Activated naive CD4-positive, alpha-beta T cell treated with anti-CD3 and anti-CD28 coated beads, Interleukin-2, amount 50 U/mL, for 24 hours (primary cell): ENCODE measurements around the gene CNTNAP2.

Source experiments
- H3K27ac Mint-ChIP-seq: one replicate; pipeline ENCODE4 v1.8.0; 2021; ENCODE audit warnings: mild to moderate bottlenecking, mixed read lengths
- H3K27me3 Mint-ChIP-seq: one replicate; pipeline ENCODE4 v1.8.0; 2021; ENCODE audit warnings: mixed read lengths
- H3K36me3 Mint-ChIP-seq: one replicate; pipeline ENCODE4 v1.8.0; 2021; ENCODE audit warnings: mixed read lengths
- H3K4me1 Mint-ChIP-seq: one replicate; pipeline ENCODE4 v1.8.0; 2021; ENCODE audit warnings: mixed read lengths
- H3K4me3 Mint-ChIP-seq: one replicate; pipeline ENCODE4 v1.8.0; 2021; ENCODE audit warnings: mild to moderate bottlenecking, mixed read lengths
- H3K9me3 Mint-ChIP-seq: one replicate; pipeline ENCODE4 v1.8.0; 2021; ENCODE audit warnings: mixed read lengths

The CNTNAP2 gene

GRCh38 chr7:146116521-146117222 lies at the start of gene CNTNAP2:
Gene CNTNAP2 (plus strand): TSS chr7:146116801. CDS start chr7:146116877, 76 bp downstream.
- Mint-ChIP-seq H3K4me3 (peak within 1 kb of the TSS; percentile 63), H3K36me3 (no peaks in the 10 kb centered on the region), H3K27ac (no peak within 1 kb of the TSS), H3K4me1 (peaks cover 15% of the 10 kb centered on the region), H3K9me3 (peaks cover 6% of the 10 kb centered on the region), H3K27me3 (peaks cover 26% of the 10 kb centered on the region)

GRCh38 chr7:146067880-146068279 lies 48.7 kb upstream of the CNTNAP2 start:
- no peaks in the 10 kb centered on the region for H3K27me3 Mint-ChIP-seq
- H3K4me3 Mint-ChIP-seq: no peak overlapping the region
- H3K27ac Mint-ChIP-seq: no peak overlapping the region
- peaks cover 5% of the 10 kb centered on the region for H3K9me3 Mint-ChIP-seq
- H3K36me3 Mint-ChIP-seq: no peaks in the 10 kb centered on the region
- no peaks in the 10 kb centered on the region for H3K4me1 Mint-ChIP-seq

DNA sequence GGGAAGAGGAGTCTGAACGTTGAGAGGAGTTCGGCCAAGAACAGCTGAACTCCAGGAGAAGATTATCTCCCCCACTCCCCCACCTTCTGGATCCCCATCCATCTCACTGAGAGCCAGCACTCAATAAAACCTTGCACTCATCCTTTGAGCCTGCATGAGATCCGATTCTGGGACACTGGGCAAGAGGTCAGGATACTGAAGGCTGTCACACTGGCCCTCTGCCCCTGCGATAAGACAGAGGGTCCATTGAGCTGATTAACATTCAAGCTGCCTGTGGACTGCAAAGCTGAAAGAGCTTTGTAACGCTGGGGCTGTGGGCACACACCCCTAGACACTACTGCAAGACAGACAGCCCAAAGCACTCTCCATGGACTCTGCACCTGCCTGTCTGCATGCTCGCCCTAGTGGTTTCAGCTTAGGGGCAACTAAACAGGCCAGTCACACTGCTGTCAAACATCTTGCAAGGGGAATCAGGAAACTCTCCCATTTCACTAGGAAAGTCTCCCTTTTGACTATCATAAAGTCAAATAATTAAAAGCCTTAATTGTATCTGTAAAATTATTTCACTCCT lies 42.3 kb upstream of the CNTNAP2 start:
- Mint-ChIP-seq H3K9me3 (peaks cover 5% of the 10 kb centered on the region), H3K4me1 (no peaks in the 10 kb centered on the region), H3K4me3 (no peak overlapping the region), H3K27me3 (no peaks in the 10 kb centered on the region), H3K36me3 (no peaks in the 10 kb centered on the region), H3K27ac (no peak overlapping the region)

DNA sequence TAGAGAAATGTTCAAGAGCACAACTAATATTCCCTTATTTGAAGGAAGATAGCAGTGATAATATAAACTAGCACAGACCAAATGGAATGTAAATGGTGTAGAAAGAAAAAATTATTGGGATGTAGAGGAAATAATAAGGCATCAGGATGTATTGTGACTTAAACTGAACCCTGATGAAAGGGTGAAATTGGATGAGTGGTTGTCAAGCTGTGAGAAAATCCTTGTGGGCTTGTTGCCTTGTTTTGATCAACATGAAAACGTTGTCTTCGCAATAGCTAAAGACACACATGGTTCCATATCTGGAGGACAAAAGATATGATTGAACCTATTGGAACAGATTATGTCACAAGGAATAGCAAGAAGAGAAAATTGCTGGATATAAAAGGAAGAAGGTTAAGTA lies 40.3 kb upstream of the CNTNAP2 start:
- no peaks in the 10 kb centered on the region for H3K36me3 Mint-ChIP-seq
- H3K27ac Mint-ChIP-seq: no peak overlapping the region
- no peaks in the 10 kb centered on the region for H3K4me1 Mint-ChIP-seq
- H3K9me3 Mint-ChIP-seq: peaks cover under 1% of the 10 kb centered on the region
- H3K27me3 Mint-ChIP-seq: no peaks in the 10 kb centered on the region
- H3K4me3 Mint-ChIP-seq: no peak overlapping the region

GRCh38 chr7:146084086-146084485 lies 32.5 kb upstream of the CNTNAP2 start:
- no peaks in the 10 kb centered on the region for H3K9me3 Mint-ChIP-seq
- no peaks in the 10 kb centered on the region for H3K4me1 Mint-ChIP-seq
- H3K27ac Mint-ChIP-seq: no peak overlapping the region
- H3K4me3 Mint-ChIP-seq: no peak overlapping the region
- no peaks in the 10 kb centered on the region for H3K27me3 Mint-ChIP-seq
- no peaks in the 10 kb centered on the region for H3K36me3 Mint-ChIP-seq

- no peak overlapping the region for H3K27ac Mint-ChIP-seq
These were observed 26.5 kb upstream of the CNTNAP2 start for GRCh38 chr7:146090023-146090645.

GRCh38 chr7:146094356-146094755 lies 22.2 kb upstream of the CNTNAP2 start:
- Mint-ChIP-seq H3K4me3 (no peak overlapping the region), H3K27me3 (no peaks in the 10 kb centered on the region), H3K27ac (no peak overlapping the region)

More at GRCh38 chr7:146090023-146090645, 26.5 kb upstream of the CNTNAP2 start:
- no peaks in the 10 kb centered on the region for H3K27me3 Mint-ChIP-seq
- H3K4me1 Mint-ChIP-seq: no peaks in the 10 kb centered on the region
- no peaks in the 10 kb centered on the region for H3K36me3 Mint-ChIP-seq
- H3K9me3 Mint-ChIP-seq: no peaks in the 10 kb centered on the region
- H3K4me3 Mint-ChIP-seq: no peak overlapping the region

GRCh38 chr7:146096994-146097393 lies 19.6 kb upstream of the CNTNAP2 start:
- Mint-ChIP-seq H3K9me3 (no peaks in the 10 kb centered on the region), H3K27ac (no peak overlapping the region), H3K4me1 (no peaks in the 10 kb centered on the region), H3K36me3 (no peaks in the 10 kb centered on the region), H3K4me3 (no peak overlapping the region), H3K27me3 (no peaks in the 10 kb centered on the region)

More at GRCh38 chr7:146094356-146094755, 22.2 kb upstream of the CNTNAP2 start:
- H3K9me3 Mint-ChIP-seq: no peaks in the 10 kb centered on the region
- H3K36me3 Mint-ChIP-seq: no peaks in the 10 kb centered on the region
- no peaks in the 10 kb centered on the region for H3K4me1 Mint-ChIP-seq

- H3K27me3 Mint-ChIP-seq: no peaks in the 10 kb centered on the region
- no peak overlapping the region for H3K27ac Mint-ChIP-seq
- peaks cover 16% of the 10 kb centered on the region for H3K9me3 Mint-ChIP-seq
- no peaks in the 10 kb centered on the region for H3K4me1 Mint-ChIP-seq
- H3K36me3 Mint-ChIP-seq: no peaks in the 10 kb centered on the region
- H3K4me3 Mint-ChIP-seq: no peak overlapping the region
These were observed 10.3 kb upstream of the CNTNAP2 start for GRCh38 chr7:146106319-146106718.

GRCh38 chr7:146112755-146113154 lies 3.8 kb upstream of the CNTNAP2 start:
- Mint-ChIP-seq H3K27me3 (peaks cover 25% of the 10 kb centered on the region), H3K36me3 (no peaks in the 10 kb centered on the region), H3K27ac (no peak overlapping the region), H3K4me1 (peaks cover 14% of the 10 kb centered on the region), H3K4me3 (no peak overlapping the region), H3K9me3 (peaks cover 15% of the 10 kb centered on the region)

DNA sequence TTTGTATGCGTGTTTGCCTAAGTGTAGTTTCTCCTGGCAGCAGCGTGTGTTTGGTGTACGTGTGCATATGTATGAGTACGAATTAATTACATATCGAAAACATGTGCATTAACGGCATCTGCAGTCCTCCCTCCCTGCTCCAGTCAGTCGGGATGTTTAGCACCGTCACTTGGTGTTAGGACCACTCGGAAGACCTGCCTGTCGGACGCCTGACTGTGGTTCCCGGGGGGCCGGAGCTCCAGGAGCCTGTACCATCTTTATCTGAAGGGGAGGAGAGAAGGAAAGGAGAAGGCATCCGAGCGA lies 1.1 kb upstream of the CNTNAP2 start:
- Mint-ChIP-seq H3K27ac (no peak overlapping the region), H3K27me3 (peaks cover 26% of the 10 kb centered on the region), H3K9me3 (peaks cover 9% of the 10 kb centered on the region), H3K36me3 (no peaks in the 10 kb centered on the region), H3K4me1 (peaks cover 15% of the 10 kb centered on the region), H3K4me3 (peak overlapping the region; percentile 63)

DNA sequence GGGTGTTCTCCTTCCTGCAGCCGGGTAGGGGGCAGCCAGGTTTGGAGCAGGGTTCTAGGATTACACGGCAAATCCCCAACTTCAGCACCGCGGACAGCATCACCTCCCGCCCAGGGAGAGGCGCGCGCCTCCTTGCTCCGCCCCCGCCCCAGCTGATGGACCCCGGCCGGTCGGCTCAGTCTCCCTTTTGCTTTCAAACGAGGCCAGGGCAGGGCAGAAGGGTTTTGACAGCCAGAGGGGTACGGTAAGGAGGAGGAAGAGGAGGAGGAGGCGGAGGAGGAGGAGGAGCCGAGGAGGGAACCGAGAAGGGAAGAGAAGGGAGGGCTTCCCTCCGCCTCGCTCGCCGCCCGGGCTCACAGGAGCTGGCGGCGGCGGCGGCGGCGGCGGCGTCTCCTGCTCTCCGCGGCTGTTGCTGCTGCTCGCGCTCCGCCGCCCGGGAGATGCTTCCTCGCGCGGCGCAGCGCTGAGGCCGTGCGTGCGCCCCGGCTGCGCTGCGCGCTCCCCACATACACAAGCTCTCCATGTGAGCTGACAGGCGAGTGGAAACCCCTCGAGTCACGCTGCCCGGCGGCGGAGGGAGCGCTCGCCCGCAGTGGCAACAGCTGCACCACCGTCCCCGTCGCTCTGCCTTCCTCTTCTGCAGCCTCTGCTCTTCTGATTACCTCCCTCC lies 615 bp upstream of the CNTNAP2 start:
- Mint-ChIP-seq H3K27me3 (peaks cover 26% of the 10 kb centered on the region), H3K4me1 (peaks cover 15% of the 10 kb centered on the region), H3K9me3 (peaks cover 6% of the 10 kb centered on the region), H3K36me3 (no peaks in the 10 kb centered on the region), H3K27ac (no peak overlapping the region), H3K4me3 (peak overlapping the region; percentile 63)

DNA sequence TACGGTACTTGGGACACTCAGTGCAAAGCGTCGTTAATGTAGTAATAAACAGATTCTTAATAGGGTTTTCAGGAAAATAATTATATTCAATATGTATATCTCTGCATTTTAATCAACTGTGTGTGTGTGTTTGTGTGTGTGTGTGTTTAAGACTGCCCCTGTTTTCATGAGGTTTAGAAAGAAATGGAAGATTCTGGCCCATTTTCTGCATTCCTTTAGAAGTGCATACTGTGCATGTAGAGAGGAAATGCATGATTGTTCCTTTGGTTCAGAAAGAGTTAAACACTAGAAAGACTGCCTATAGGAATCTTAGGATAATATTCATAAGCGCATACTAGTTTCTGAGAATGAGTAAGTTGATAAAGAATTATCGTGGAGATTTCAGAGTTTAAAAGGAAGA lies 975 bp downstream of the CNTNAP2 start:
- Mint-ChIP-seq H3K9me3 (peaks cover 6% of the 10 kb centered on the region), H3K27ac (no peak overlapping the region), H3K4me1 (peaks cover 15% of the 10 kb centered on the region), H3K4me3 (no peak overlapping the region), H3K27me3 (peaks cover 26% of the 10 kb centered on the region), H3K36me3 (no peaks in the 10 kb centered on the region)

DNA sequence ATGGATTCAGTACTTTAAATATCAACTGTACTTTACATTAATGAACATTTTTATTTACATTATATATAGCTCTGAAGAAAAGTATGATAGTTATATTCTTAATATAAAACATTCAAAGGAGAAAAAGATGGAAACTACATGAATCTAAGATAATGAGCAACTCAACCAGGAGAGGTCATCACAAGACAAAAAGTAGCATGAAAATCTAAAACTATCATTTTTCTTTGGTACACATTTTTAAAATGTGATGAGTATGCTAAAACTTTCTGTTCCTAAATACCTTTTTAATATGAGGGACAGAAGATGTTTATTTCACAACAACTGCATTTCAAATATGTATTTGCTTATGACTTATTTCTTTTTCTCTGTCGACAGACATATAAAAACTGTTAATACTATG lies 2.4 kb downstream of the CNTNAP2 start:
- Mint-ChIP-seq H3K4me1 (peaks cover 15% of the 10 kb centered on the region), H3K4me3 (no peak overlapping the region), H3K36me3 (no peaks in the 10 kb centered on the region), H3K27me3 (peaks cover 26% of the 10 kb centered on the region), H3K27ac (no peak overlapping the region), H3K9me3 (peaks cover 6% of the 10 kb centered on the region)

DNA sequence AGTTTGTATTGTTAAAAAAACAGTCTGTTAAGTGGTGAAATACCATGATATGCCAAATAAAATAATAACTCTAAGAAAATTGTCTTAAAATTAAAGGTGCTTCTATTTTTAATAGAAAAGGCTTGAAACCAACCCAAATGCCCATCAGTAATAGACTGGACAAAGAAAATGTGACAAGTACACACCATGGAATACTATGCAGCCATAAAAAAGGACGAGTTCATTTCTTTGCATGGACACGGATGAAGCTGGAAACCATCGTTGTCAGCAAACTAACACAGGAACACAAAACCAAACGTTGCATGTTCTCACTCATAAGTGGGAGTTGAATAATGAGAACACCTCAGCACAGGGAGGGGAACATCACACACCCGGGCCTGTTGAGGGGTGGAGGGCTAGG lies 7.1 kb downstream of the CNTNAP2 start:
- H3K4me1 Mint-ChIP-seq: no peaks in the 10 kb centered on the region
- no peak overlapping the region for H3K4me3 Mint-ChIP-seq
- H3K27ac Mint-ChIP-seq: no peak overlapping the region
- H3K9me3 Mint-ChIP-seq: no peaks in the 10 kb centered on the region
- H3K36me3 Mint-ChIP-seq: no peaks in the 10 kb centered on the region
- H3K27me3 Mint-ChIP-seq: no peaks in the 10 kb centered on the region
